ENCODE data around the gene SHANK3. TPM values are rescaled to one million over a fixed set of nuclear protein-coding genes. Genes with fewer than 3 reads are reported as not detected.

The SHANK3 gene
- total RNA-seq, 1 donor from 2014 or later = 14.8 TPM

GRCh38 chr22:50672041-50672440 lies 582 bp upstream of the SHANK3 start:
- TF ChIP-seq CTCF (IDR thresholded peaks at IDR 0.05; ENCODE audit: unreplicated experiment) = no peak
- no peak for DNase-seq (ENCODE audit: low spot score in 2 of 2, unreplicated experiment in 2 of 2)
- Mint-ChIP-seq H3K9me3 (no peaks in the 10 kb centered on the region), H3K4me3 (peak overlapping the region; percentile 31), H3K36me3 (no peaks in the 10 kb centered on the region), H3K4me1 (peaks cover 9% of the 10 kb centered on the region), H3K27ac (no peak overlapping the region), H3K27me3 (ENCODE audit: low read depth) (peaks cover 68% of the 10 kb centered on the region)

GRCh38 chr22:50673231-50674129 lies 857 bp downstream of the SHANK3 start:
- Mint-ChIP-seq H3K4me3 (peak overlapping the region; percentile 56), H3K4me1 (peaks cover 9% of the 10 kb centered on the region), H3K36me3 (no peaks in the 10 kb centered on the region), H3K27ac (no peak overlapping the region), H3K9me3 (no peaks in the 10 kb centered on the region), H3K27me3 (ENCODE audit: low read depth) (peaks cover 66% of the 10 kb centered on the region)
- no peak for TF ChIP-seq CTCF (IDR thresholded peaks at IDR 0.05; ENCODE audit: unreplicated experiment)
- no peak for DNase-seq (ENCODE audit: low spot score in 2 of 2, unreplicated experiment in 2 of 2)

- Mint-ChIP-seq H3K27ac (no peak overlapping the region), H3K36me3 (no peaks in the 10 kb centered on the region), H3K4me3 (peak overlapping the region; percentile 34), H3K9me3 (no peaks in the 10 kb centered on the region), H3K27me3 (ENCODE audit: low read depth) (peaks cover 62% of the 10 kb centered on the region), H3K4me1 (peaks cover 9% of the 10 kb centered on the region)
- TF ChIP-seq CTCF (IDR thresholded peaks at IDR 0.05; ENCODE audit: unreplicated experiment) = no peak
- no peak for DNase-seq (ENCODE audit: low spot score in 2 of 2, unreplicated experiment in 2 of 2)
These were observed 1.5 kb downstream of the SHANK3 start for GRCh38 chr22:50674130-50674500.

GRCh38 chr22:50674606-50675552 lies 2.3 kb downstream of the SHANK3 start:
- Mint-ChIP-seq H3K9me3 (no peaks in the 10 kb centered on the region), H3K27ac (no peak overlapping the region), H3K36me3 (no peaks in the 10 kb centered on the region), H3K27me3 (ENCODE audit: low read depth) (peaks cover 59% of the 10 kb centered on the region), H3K4me3 (peak overlapping the region; percentile 69), H3K4me1 (peaks cover 9% of the 10 kb centered on the region)
- peak in 1 of 2 experiments; percentile 75 for DNase-seq (ENCODE audit: low spot score in 2 of 2, unreplicated experiment in 2 of 2)
- no peak for TF ChIP-seq CTCF (IDR thresholded peaks at IDR 0.05; ENCODE audit: unreplicated experiment)

GRCh38 chr22:50675553-50676179 lies 3.0 kb downstream of the SHANK3 start:
- Mint-ChIP-seq H3K36me3 (no peaks in the 10 kb centered on the region), H3K27ac (no peak overlapping the region)

More at GRCh38 chr22:50675553-50676179, 3.0 kb downstream of the SHANK3 start:
- Mint-ChIP-seq H3K27me3 (ENCODE audit: low read depth) (peaks cover 53% of the 10 kb centered on the region), H3K4me1 (peaks cover 9% of the 10 kb centered on the region), H3K9me3 (no peaks in the 10 kb centered on the region), H3K4me3 (peak overlapping the region; percentile 69)
- no peak for TF ChIP-seq CTCF (IDR thresholded peaks at IDR 0.05; ENCODE audit: unreplicated experiment)
- no peak for DNase-seq (ENCODE audit: low spot score in 2 of 2, unreplicated experiment in 2 of 2)
